OCI-M1 (cell line): ENCODE data around the gene TMEM9B.

ENCODE experiments used
- DNase-seq: peaks from one replicate; lab custom pipeline; 2025; lab: John Stamatoyannopoulos, UW

TMEM9B gene

GRCh38 chr11:8928981-8929615, 35.1 kb downstream of the TMEM9B start:
- no peak for DNase-seq

DNA sequence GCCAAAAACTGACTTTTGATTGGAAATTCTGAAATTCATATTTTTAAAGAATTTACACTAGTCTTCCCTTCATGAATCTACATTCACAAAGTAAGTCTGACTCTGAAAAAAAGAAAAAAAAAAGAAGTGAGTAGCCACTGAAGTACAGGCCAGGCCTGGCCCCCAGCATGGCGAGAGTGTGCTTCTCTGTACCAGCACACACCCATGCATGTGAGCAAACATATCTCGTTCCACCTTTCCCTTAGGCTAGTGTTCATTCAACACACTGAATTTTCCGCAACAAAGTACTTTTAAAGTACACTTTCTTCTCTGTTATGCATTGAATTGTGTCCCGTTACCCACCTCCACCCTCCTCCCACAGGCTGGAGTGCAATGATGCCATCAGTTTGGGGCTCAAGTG, 36.0 kb downstream of the TMEM9B start:
- no peak for DNase-seq

DNA sequence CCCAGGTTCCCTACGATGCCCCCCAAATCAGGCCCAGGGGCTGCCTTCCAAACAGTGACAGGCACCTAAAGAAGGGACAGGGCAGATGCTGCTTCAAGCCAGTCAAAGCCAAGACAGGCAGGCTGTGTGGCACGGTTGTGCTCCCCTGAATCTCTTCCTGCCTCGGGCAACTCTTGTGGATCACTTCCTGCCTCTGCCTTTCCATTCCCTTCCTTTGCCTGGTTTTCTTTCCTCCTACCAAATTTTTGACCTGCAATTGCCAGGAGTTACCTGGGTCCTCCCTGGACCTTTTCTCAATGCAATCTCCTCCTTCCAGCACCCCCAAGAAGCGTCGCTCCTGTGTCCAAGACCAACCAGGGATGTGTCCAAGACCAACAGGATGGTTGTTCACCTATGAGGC, 37.0 kb downstream of the TMEM9B start:
- no peak for DNase-seq

GRCh38 chr11:8926236-8926635, 38.0 kb downstream of the TMEM9B start:
- no peak for DNase-seq

DNA sequence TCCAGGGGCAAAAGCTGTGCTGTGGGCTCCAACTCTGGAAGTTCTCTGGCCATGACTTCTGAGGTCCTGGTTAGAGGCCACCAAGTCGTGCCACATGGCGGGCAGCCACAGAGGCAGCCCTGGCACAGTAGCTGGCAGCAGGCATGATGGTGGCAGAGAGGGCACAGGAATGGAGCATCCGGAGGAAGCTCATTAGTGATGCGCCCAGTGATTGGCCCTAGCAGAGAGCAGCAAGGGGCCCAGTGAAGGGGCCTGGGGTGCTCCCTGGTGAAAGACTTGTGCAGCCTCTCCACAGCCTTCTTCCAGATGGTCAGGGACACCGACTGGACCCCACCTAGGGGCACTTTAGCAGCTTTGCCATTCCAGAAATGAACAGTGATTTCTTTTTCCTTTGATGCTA, 38.5 kb downstream of the TMEM9B start:
- no peak for DNase-seq

- no peak for DNase-seq
Observed at GRCh38 chr11:8922691-8923090, 41.6 kb downstream of the TMEM9B start.

GRCh38 chr11:8917157-8917825, 47.0 kb downstream of the TMEM9B start:
- DNase-seq = no peak

- no peak for DNase-seq
Observed at GRCh38 chr11:8914661-8915018, 49.6 kb downstream of the TMEM9B start.

GRCh38 chr11:8913961-8914660, 50.1 kb downstream of the TMEM9B start:
- DNase-seq = peak; percentile 84

DNA sequence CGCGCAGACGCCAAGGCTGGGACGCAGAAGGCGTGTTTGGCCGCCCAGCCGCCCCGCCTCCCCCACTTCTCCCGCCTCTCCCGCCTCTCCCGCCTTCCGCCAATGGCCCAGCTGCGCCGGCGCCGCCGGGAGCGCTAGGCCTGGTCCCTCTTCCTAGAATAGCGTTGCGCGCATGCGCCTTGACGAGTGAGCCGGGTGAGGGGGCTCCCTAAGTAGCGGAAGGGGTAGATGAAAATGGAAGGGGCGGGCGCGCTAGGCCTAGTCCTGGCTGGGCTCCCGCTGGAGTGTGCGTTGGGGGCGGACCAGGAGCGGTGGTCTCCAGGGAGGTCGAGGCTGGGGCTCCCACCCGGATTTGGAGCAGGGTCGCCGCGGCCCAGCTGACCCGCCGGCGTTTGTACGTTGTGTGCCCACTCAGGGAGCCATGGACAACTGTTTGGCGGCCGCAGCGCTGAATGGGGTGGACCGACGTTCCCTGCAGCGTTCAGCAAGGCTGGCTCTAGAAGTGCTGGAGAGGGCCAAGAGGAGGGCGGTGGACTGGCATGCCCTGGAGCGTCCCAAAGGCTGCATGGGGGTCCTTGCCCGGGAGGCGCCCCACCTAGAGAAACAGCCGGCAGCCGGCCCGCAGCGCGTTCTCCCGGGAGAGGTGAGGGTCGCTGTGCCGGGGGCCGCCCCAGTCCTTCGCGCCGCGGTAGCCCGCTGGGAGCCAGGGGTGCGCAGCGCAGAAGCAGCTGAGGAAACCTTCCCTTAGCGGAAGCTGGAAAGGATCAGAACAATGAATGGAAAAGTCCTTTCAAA, 53.0 kb downstream of the TMEM9B start, which contains the start of gene AKIP1:
Gene AKIP1, plus strand, starts transcription at position 161 of the 795 bp plus-strand sequence. Its CDS starts 261 bp downstream, at position 422.
- DNase-seq = peak; percentile 96

GRCh38 chr11:8910649-8911026, 53.6 kb downstream of the TMEM9B start:
- DNase-seq = no peak

- DNase-seq = peak; percentile 4
Observed at GRCh38 chr11:8908099-8908498, 56.1 kb downstream of the TMEM9B start.

DNA sequence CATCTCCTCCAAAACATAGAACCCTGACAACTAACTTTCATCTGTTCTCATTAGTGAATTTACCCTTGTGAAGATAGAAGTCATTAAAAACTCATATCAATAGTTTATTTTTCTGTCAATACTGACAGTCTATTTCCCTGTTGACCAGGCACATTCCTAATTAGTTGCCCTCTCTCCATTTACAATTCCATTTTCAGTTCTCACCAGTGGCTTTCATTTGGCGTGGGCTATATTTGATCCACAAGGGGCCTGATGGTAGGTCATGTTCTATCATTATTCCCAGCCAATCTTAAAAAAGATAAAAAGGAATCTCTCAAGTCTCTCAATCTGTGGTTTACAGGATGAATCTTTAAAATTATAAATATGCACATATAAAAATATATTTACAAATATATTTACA, 57.1 kb downstream of the TMEM9B start:
- no peak for DNase-seq

- no peak for DNase-seq
Observed at GRCh38 chr11:8905528-8906165, 58.6 kb downstream of the TMEM9B start.

DNA sequence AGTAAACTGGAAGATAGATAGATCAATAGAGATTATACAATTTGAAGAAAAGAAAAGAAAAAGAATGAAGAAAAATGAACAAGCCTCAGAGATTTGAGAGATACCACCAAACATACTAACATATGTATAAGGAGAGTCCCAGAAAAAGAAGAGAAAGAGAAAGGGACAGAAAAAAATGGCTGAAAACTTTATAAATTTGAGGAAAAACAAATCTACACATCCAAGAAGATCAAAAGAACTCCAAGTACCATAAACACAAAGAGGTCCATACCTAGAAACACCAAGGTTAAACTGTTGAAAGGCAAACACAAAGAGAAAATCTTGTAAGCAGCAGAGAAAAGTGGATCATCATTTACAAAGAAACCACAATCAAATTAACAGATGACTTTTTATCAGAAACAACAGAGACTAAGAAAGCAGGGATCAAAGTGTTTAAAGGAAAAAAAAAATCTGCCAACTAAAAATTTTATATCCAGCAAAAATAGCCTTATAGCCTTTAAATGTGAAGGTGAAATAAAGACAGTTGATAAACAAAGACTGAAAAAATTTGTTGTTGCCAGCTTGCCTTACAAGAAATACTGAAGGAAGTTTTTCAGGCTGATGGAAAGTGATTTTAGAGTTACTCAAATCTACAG, 65.0 kb downstream of the TMEM9B start:
- DNase-seq = no peak
